Astrocyte (in vitro differentiated cells and primary cell): Measurements from ENCODE around the gene AGBL4.

Experiments used
- CTCF ChIP-seq: IDR thresholded peaks from 2 replicates; pipeline ENCODE4 v1.5.1; 2011; ENCODE audit warnings: low read depth, mild to moderate bottlenecking, inconsistent platforms, low read length, moderate library complexity; ENCODE audit not compliant: insufficient read depth
- EZH2 ChIP-seq: IDR thresholded peaks from 2 replicates; pipeline ENCODE4 v1.6.1; 2012; ENCODE audit warnings: mild to moderate bottlenecking, low read length, inconsistent platforms; ENCODE audit not compliant: insufficient read depth

GRCh38 chr1:48977273-48977672 is 1046.5 kb downstream of the AGBL4 start:
- TF ChIP-seq CTCF: no peak
- no peak for TF ChIP-seq EZH2
